SK-N-SH (cell line): ENCODE measurements around the gene PLXNA4. TPM values are rescaled to one million over a fixed set of nuclear protein-coding genes. Genes with fewer than 3 reads are reported as not detected.

ENCODE experiments used
- CTCF ChIA-PET: fragments of 300-600, 350-600 bp; formaldehyde crosslinking; extraction: SDS; loops from one replicate; lab custom pipeline; 2021; lab: Yijun Ruan, JAX
- POLR2A ChIA-PET: fragments of 350-600 bp; sonication (Branson Sonifier 250); formaldehyde crosslinking; extraction: SDS; loops from one replicate; lab custom pipeline; 2020; ENCODE audit warnings: antibody characterized with exemption, inconsistent platforms; lab: Yijun Ruan, JAX
- DNase-seq: peaks from one replicate; pipeline ENCODE4 v3.0.0; 2012
- H2AFZ ChIP-seq: fragments of 200-600 bp; sonication (generic); 2 replicates; pipeline ENCODE4 v1.8.1; 2016; ENCODE audit warnings: antibody characterized with exemption, mild to moderate bottlenecking, low read depth
- H3F3A ChIP-seq: fragments of 200-600 bp; sonication (generic); replicated peaks from 2 replicates; pipeline ENCODE3; 2016; ENCODE audit warnings: antibody characterized with exemption, mild to moderate bottlenecking; ENCODE audit not compliant: insufficient read depth
- H3K27ac ChIP-seq, 2 experiments: fragments of 200-500 bp in 1 of 2; fragments of 200-600 bp in 1 of 2; sonication (Bioruptor generic) in 1 of 2; sonication (generic), shearing (Covaris generic) in 1 of 2; 2 replicates each; pipeline versions ENCODE4 v1.5.1 to v1.6.1; 2014 to 2016; ENCODE audit warnings: low read depth in 2 of 2, inconsistent platforms in 1 of 2, low read length in 1 of 2, mild to moderate bottlenecking in 1 of 2, mixed read lengths in 1 of 2
- H3K27me3 ChIP-seq: fragments of 200-600 bp; sonication (generic), shearing (Covaris generic); 2 replicates; pipeline ENCODE4 v1.6.1; 2016; ENCODE audit warnings: mixed run types; ENCODE audit not compliant: insufficient read depth
- H3K36me3 ChIP-seq, 2 experiments: fragments of 200-500 bp in 1 of 2; fragments of 200-600 bp in 1 of 2; sonication (Bioruptor generic) in 1 of 2; sonication (generic) in 1 of 2; replicated peaks in 1 of 2; 2 replicates each; pipeline versions ENCODE3 to v1.5.1; 2014 to 2016; ENCODE audit warnings: low read length in 1 of 2, mild to moderate bottlenecking in 1 of 2; ENCODE audit not compliant: insufficient read depth in 2 of 2, control insufficient read depth in 1 of 2
- H3K4me1 ChIP-seq, 2 experiments: fragments of 200-500 bp in 1 of 2; fragments of 200-600 bp in 1 of 2; sonication (Bioruptor generic) in 1 of 2; sonication (generic), shearing (Covaris generic) in 1 of 2; 2 replicates each; pipeline versions ENCODE4 v1.5.1 to v1.6.1; 2014 to 2016; ENCODE audit warnings: low read depth in 1 of 2, low read length in 1 of 2, mixed run types in 1 of 2; ENCODE audit not compliant: insufficient read depth in 2 of 2, control insufficient read depth in 1 of 2
- H3K4me2 ChIP-seq: fragments of 200-600 bp; sonication (generic), shearing (Covaris generic); 2 replicates; pipeline ENCODE4 v1.6.1; 2017; ENCODE audit warnings: mixed run types
- H3K4me3 ChIP-seq, 2 experiments: fragments of 200-500 bp in 1 of 2; fragments of 200-600 bp in 1 of 2; sonication (Bioruptor generic) in 1 of 2; sonication (generic), shearing (Covaris generic) in 1 of 2; 2 replicates each; pipeline versions ENCODE4 v1.5.1 to v1.8.1; 2014 to 2016; ENCODE audit warnings: low read depth in 2 of 2, inconsistent platforms in 1 of 2, low read length in 1 of 2, mild to moderate bottlenecking in 1 of 2, mixed read lengths in 1 of 2, moderate library complexity in 1 of 2
- H3K79me2 ChIP-seq: fragments of 200-600 bp; sonication (generic); 2 replicates; pipeline ENCODE4 v1.8.1; 2017; ENCODE audit warnings: mild to moderate bottlenecking; ENCODE audit not compliant: insufficient read depth
- H3K9ac ChIP-seq: fragments of 200-600 bp; sonication (generic); 2 replicates; pipeline ENCODE4 v1.6.1; 2017; ENCODE audit warnings: mixed run types
- H3K9me2 ChIP-seq: fragments of 200-600 bp; sonication (generic); 2 replicates; pipeline ENCODE4 v1.6.1; 2017; ENCODE audit warnings: mixed run types
- H3K9me3 ChIP-seq: fragments of 200-600 bp; sonication (generic); 2 replicates; pipeline ENCODE4 v1.6.1; 2017; ENCODE audit warnings: mixed run types, mild to moderate bottlenecking, moderate library complexity
- H4K20me1 ChIP-seq: fragments of 200-600 bp; sonication (generic); 2 replicates; pipeline ENCODE4 v1.6.1; 2017; ENCODE audit warnings: mild to moderate bottlenecking, mixed run types; ENCODE audit not compliant: insufficient read depth
- CHD2 ChIP-seq: fragments of 150-350 bp; IDR thresholded peaks from 2 replicates; pipeline ENCODE4 v1.6.1; 2018; ENCODE audit warnings: low read length; ENCODE audit not compliant: partially characterized antibody
- CTCF ChIP-seq: fragments of 200-600 bp; sonication (generic); IDR thresholded peaks from 2 replicates; pipeline ENCODE4 v1.6.1; 2017; ENCODE audit warnings: antibody characterized with exemption, mild to moderate bottlenecking, moderate library complexity
- ELF1 ChIP-seq: IDR thresholded peaks from 2 replicates; pipeline ENCODE4 v1.4.0; 2012
- EZH2phosphoT487 ChIP-seq: fragments of 200-600 bp; sonication (generic); IDR thresholded peaks from 2 replicates; pipeline ENCODE4 v1.6.1; 2017; ENCODE audit warnings: low read depth, mixed run types, mild to moderate bottlenecking, antibody characterized with exemption, moderate library complexity, borderline replicate concordance
- FOXM1 ChIP-seq: IDR thresholded peaks from 2 replicates; pipeline ENCODE4 v1.4.0; 2012; ENCODE audit warnings: low read depth, mild to moderate bottlenecking
- JUND ChIP-seq: IDR thresholded peaks from 2 replicates; pipeline ENCODE4 v1.4.0; 2012
- PBX3 ChIP-seq: IDR thresholded peaks from 2 replicates; pipeline ENCODE4; 2012
- RAD21 ChIP-seq: IDR thresholded peaks from 2 replicates; pipeline ENCODE4 v1.6.1; 2012; ENCODE audit warnings: mild to moderate bottlenecking, low read length
- RCOR1 ChIP-seq: fragments of 150-350 bp; IDR thresholded peaks from 2 replicates; pipeline ENCODE4 v1.6.1; 2017; ENCODE audit warnings: antibody characterized with exemption, low read length
- RFX5 ChIP-seq: IDR thresholded peaks from 2 replicates; pipeline ENCODE4 v1.6.1; 2012; ENCODE audit warnings: mild to moderate bottlenecking, improper control_type of control experiment, low read length
- SIN3A ChIP-seq: IDR thresholded peaks from 2 replicates; pipeline ENCODE4 v1.6.1; 2012; ENCODE audit warnings: low read depth, mild to moderate bottlenecking, low read length, moderate library complexity, borderline replicate concordance
- SMC3 ChIP-seq: IDR thresholded peaks from 2 replicates; pipeline ENCODE4 v1.6.1; 2012; ENCODE audit warnings: low read depth, low read length, improper control_type of control experiment
- TAF1 ChIP-seq: IDR thresholded peaks from 2 replicates; pipeline ENCODE4 v1.6.1; 2012; ENCODE audit warnings: low read depth, mild to moderate bottlenecking, low read length, moderate library complexity, borderline replicate concordance
- TCF12 ChIP-seq: IDR thresholded peaks from 2 replicates; pipeline ENCODE4 v1.4.0; 2012
- USF1 ChIP-seq: IDR thresholded peaks from 2 replicates; pipeline ENCODE4 v1.4.0; 2012; ENCODE audit warnings: low read depth, borderline replicate concordance
- ZBTB33 ChIP-seq: IDR thresholded peaks from 2 replicates; pipeline ENCODE4 v1.4.0; 2012; ENCODE audit warnings: low read depth, borderline replicate concordance
- WGBS: methylation state at CpG from one replicate; pipeline ENCODE4 v1.1.6; 2017; ENCODE audit warnings: low lambda C conversion rate; 5-methylcytosine and 5-hydroxymethylcytosine counted together
- polyA plus RNA-seq, 3 experiments: library from polyadenylated mRNA; depleted of rRNA; stranded (reverse); fragments of >200 nt; gene quantifications; 2 replicates each; pipeline ENCODE4 v1.2.3, GENCODE V29; 2012

PLXNA4 gene
- polyA plus RNA-seq, 1 of the 3 experiments (the other 2 are of a cell fraction): 2.4 TPM

- H3K9me3 ChIP-seq: no peaks in the 10 kb centered on the region
- H3F3A ChIP-seq: no peaks in the 10 kb centered on the region
- H2AFZ ChIP-seq: no peak overlapping the region
- H3K4me2 ChIP-seq: no peak overlapping the region
- H3K4me1 ChIP-seq: peaks cover 0 to 24% of the 10 kb centered on the region in 2 experiments; a peak in 1 of 4 replicates
- CTCF ChIA-PET: interaction anchor here (0.8 to 2.1 kb wide), 5 partner anchors 13 to 27 kb away, joined by 3 to 7 read pairs (median 5); no protein-coding TSS in a partner anchor
- no peak overlapping the region for H3K9ac ChIP-seq
- 0 out of 2 replicates have a peak, but pooled peaks cover 9% of the 10 kb centered on the region for H3K27me3 ChIP-seq
- H3K79me2 ChIP-seq: no peaks in the 10 kb centered on the region
- no peak for TF ChIP-seq CHD2
- TF ChIP-seq SMC3: no peak
- no peak for TF ChIP-seq USF1
- TF ChIP-seq PBX3: no peak
- no peak for TF ChIP-seq FOXM1
- 89% methylated on average over 5 of the region's 5 CpGs for WGBS
- no peak overlapping the region for H3K4me3 ChIP-seq
- POLR2A ChIA-PET: no interaction called here
- H3K36me3 ChIP-seq: no peaks in the 10 kb centered on the region
- DNase-seq: no peak
- H3K9me2 ChIP-seq: no peaks in the 10 kb centered on the region
- H4K20me1 ChIP-seq: no peaks in the 10 kb centered on the region
- peak overlapping the region in 1 of 2 experiments; percentile 56; a peak in 2 of 4 replicates for H3K27ac ChIP-seq
Observed at GRCh38 chr7:132345030-132345429, 231.2 kb downstream of the PLXNA4 start.

- POLR2A ChIA-PET: no interaction called here
- no peaks in the 10 kb centered on the region for H3K79me2 ChIP-seq
- TF ChIP-seq PBX3 (no peak), JUND (no peak), TAF1 (no peak), TCF12 (no peak), EZH2phosphoT487 (no peak), USF1 (no peak), SIN3A (no peak), RAD21 (no peak), RFX5 (no peak), ELF1 (no peak), ZBTB33 (no peak), RCOR1 (no peak), CTCF (no peak)
- TF ChIP-seq, all 33 proteins: peak for 0
- Histone ChIP-seq H3K4me2 (no peak overlapping the region), H3K27me3 (0 out of 2 replicates have a peak, but pooled peaks cover 9% of the 10 kb centered on the region), H3K9me2 (no peaks in the 10 kb centered on the region), H3K4me3 (no peak overlapping the region), H3K27ac (no peak overlapping the region), H3K9me3 (no peaks in the 10 kb centered on the region), H3K9ac (no peak overlapping the region), H2AFZ (no peak overlapping the region), H3F3A (no peaks in the 10 kb centered on the region), H3K36me3 (no peaks in the 10 kb centered on the region), H3K4me1 (peaks cover 0 to 19% of the 10 kb centered on the region in 2 experiments; a peak in 1 of 4 replicates), H4K20me1 (no peaks in the 10 kb centered on the region)
- no peak for DNase-seq
- CTCF ChIA-PET: interaction anchor here (1.0 to 2.1 kb wide), 3 partner anchors 11 to 52 kb away, joined by 3 to 7 read pairs (median 5); no protein-coding TSS in a partner anchor
- 89% methylated on average over 1 of the region's 1 CpG for WGBS
Observed at GRCh38 chr7:132343199-132343598, 233.1 kb downstream of the PLXNA4 start.
